Hypothalamus (tissue), 51 donors: ENCODE data around the gene DTX4.

Experiments used
- DNase-seq, 51 donors: peaks; one replicate each; lab custom pipeline; 2025; lab: John Stamatoyannopoulos, UW

DTX4 gene

DNA sequence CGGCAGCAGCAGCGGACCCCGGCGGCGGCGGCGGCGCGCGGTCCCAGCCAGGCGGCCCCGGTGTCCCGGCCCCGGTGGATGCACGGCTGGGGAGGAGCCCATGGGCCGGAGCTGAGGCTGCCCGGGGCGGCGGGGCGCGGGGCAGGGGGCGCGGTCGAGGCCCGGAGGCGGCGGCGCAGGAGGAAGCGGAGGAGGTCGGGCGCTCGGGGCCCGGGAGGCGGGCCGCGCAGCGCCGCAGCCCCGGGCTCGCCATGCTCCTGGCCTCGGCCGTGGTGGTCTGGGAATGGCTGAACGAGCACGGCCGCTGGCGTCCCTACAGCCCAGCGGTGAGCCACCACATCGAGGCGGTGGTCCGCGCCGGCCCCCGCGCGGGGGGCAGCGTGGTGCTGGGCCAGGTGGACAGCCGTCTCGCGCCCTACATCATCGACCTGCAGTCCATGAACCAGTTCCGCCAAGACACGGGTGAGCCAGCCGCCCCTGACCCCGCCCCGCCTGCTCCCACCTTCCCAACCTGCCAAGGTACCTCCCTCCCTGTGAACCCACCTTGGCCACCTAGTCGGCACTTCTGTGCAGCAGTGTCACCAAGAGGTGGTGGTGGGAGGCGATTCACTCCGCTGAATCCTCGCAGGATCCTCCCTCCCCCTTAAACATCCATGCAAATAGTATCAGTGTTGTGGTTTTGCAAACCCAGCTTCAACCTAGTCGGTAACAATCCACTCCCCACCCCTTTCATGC is 580 bp downstream of the DTX4 start:
- DNase-seq, result peak in 11 of 51 donors; percentile 17 to 76 (median 40)

DNA sequence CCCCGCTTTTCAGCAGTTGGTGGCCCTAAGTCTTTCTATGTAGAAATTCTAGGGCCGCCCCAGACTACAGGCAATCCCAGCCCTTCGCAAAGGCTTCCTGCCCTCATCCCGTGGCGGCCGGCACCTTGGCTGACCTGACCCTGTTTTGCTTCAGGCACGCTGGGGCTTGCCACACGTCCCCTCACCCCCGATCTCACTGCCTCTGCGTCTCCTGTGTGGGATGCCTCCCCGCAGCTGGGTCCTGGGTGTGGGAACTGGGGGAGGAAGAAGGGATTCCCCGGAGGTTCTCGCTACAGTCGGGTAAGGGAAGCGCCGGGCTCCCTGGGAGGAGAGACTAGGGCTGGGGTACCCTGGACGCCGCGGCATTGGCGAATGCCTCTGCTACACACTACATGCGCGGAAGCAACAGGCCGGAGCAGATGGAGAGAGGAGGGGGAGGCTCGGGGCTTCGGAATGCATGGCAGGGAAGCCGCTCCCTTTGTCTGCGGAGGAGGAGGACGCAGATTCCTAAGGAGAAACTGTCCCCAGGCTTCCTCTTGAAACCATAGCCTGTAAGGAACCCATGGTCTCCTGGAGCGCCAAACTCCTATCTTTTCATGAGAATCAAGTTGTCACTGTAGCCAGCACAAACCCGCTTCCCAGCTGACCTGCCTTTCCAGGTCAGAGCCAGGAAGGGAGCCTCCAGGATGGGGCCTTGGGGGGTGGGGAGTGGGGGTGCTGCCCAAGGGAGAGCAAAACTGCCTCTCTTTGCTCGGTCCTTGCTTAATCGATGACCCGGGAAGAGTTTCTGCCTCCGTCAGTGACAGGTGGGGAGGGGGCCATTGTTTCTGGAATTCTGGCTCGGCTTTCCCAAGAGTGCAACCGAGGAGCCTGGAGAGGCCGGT is 1.4 kb downstream of the DTX4 start:
- peak in 31 of 51 donors; percentile 20 to 76 (median 40) for DNase-seq

DNA sequence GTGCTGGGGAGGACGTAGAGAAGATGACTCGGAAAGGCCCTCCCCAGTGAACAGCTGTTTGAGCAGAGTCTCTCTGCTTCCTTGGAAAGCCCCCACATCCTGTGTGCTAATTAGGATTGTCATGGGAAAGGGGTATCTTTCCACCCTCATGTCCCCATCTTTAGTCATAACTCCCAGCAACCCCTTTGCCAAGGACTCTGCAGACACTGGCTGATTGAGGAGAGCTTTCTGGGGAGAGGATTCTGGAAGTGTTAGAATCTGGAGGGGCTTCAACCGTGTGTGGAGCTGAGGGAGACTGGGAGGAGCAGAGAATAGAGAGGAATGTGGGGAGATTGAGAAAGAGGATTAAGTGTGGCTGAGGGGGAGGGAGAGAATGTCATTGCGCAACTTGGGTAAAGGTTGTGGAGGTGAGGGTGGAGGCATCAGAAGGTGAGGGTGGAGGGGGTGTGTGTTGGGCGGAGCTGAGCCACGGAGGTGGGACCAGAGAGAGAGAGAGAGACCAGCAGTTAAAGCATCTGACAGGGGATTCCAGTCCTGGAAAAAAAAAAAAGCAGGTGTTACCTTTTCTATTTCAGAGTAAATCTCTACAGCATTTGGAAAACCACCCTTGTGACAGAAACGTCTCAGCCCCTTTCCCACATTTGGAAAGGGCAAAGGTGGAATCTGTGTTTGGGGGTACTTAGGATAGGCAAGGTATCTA is 2.2 kb downstream of the DTX4 start:
- peak in 1 of 51 donors; percentile 42 for DNase-seq

DNA sequence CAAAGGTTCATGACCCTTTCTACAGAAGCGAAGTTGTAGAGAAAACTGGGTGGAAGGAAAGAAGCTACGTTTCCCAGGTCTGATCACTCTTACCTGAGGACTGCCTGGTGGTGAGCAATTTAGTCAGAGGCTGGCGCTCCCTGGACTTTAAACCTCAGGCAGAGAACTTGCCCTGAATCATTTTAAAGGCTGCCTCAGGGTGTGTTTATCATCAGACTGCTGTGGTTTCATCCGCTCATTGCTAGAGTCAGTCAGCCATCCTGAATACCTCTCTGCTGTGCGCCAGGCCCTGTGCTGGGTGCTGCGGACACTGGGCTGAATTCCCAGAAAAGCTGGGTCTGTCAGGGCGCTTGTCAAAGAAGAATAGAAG is 2.7 kb downstream of the DTX4 start:
- peak in 14 of 51 donors; percentile 15 to 49 (median 25) for DNase-seq

DNA sequence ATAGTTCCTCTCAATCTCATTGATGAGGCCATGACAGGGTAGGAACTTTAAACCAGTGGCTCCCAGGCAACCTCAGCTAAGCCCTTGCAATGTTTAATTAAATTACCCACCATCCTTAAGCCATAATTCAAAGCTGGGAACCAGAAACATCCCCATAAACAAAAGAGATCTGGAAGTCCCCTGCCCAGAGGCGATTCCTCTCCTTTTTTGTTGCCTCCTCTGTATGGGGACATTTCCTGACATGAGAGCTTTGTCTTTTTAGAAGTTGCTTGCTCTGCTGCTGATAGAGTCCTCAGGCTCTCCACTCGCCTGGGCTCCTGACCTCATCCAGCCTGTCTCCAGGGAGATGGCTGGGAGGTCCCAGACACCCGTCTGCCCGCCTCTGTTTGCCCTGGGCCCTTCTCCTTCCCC is 3.2 kb downstream of the DTX4 start:
- DNase-seq, result peak in 22 of 51 donors; percentile 10 to 64 (median 37)

DNA sequence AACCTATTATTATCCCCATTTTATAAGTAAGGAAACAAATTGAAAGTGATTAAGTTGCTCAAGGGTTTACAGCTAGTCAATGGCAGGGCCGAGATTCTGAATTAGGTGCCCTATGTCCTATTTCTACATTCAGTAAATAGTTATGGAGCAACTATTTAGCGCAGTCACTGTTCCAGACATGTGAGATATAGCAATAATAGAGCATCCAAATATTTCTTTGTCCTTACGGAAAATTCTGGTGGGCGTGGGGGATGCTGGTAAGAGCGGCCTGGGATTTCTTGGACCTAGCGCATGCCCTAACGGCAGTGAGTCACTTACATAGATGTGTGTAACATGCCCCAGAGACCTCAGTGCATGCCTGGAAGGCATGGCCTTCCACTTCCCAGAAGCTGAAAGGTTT is 4.4 kb downstream of the DTX4 start:
- no peak for DNase-seq

DNA sequence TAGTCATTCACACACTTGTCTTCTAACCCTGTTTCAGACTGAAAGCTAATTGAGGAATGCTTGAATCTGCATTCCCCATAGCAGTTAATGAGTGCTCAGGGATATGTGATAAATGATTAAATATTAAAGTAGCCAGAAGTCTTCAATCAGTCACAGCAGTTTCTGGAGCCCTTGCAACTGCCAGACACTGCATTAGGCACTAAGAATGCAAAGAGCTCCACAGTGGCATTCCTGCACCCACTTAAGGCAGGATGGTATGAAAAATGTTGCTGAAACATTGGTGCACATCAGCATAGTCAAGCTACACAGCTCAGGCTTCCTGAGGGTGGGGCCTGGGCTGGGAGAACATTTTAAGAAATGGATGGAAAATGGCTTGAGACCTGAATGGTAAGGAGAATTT is 6.5 kb downstream of the DTX4 start:
- DNase-seq, result no peak

DNA sequence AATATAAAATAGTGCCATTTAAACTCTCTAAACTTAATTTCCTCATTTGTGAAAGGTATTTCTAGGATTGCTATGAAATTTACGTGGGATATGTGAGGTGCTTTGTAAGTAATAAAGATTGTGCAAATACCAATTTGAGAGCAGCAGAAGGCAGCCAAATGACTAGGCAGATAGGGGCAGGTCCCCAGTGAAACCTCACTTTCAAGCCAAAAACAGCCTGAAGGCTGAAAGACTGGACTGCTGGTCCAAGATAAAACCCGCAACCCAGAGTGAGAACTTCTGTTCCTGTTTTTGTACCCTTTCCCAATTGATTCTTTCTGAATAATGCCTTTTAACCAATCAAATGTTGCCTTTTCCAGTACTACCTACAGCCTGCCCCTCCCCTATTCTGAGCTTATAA is 7.2 kb downstream of the DTX4 start:
- no peak for DNase-seq

DNA sequence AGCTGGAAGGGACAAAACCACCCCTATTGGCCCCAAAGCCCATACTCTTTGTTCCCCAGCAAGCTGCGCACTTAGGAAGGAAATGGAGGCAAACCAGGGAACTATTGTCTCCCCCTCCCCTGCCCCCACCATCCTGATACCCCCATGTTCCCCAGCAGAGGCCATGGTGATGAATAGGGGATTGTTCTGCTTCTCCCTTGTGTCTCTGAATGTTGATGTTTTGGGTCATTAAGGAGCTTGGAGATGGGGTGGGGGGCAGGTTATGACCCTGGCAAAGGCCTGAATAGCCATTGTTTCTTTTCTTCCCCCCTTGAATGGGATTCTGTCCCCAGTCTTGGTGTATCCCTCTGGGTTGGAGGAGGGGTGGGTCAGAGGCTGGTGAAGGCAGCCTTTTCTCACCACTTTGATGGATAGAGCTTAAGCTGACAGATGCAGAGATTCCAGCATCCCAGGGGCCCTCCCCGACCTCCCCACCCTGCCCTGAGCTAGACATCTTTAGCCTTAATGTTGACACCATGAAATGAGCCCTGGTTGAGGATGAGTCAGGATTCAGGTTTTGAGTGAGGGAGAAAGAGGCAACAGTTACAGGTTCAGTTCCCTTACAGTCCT is 8.3 kb downstream of the DTX4 start:
- DNase-seq, result peak in 14 of 51 donors; percentile 11 to 78 (median 42)

DNA sequence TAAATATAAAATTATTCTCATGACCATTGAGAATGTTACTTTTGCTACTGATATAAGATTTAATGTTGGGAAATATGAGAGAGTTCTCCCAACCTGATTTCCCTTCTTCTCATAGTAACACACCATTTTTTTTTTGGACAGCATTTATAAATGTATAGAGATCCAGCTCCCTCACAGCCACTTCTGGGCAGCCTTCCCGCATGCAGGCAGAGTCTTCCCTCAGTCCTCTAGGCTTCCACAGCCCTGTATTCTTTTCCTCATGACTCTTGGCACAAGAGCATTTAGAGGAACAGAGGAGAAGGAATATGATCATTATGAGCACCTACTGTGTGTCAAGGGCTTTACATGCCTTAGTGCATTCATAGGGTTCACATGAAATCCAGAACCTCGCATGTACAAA is 9.0 kb downstream of the DTX4 start:
- no peak for DNase-seq

DNA sequence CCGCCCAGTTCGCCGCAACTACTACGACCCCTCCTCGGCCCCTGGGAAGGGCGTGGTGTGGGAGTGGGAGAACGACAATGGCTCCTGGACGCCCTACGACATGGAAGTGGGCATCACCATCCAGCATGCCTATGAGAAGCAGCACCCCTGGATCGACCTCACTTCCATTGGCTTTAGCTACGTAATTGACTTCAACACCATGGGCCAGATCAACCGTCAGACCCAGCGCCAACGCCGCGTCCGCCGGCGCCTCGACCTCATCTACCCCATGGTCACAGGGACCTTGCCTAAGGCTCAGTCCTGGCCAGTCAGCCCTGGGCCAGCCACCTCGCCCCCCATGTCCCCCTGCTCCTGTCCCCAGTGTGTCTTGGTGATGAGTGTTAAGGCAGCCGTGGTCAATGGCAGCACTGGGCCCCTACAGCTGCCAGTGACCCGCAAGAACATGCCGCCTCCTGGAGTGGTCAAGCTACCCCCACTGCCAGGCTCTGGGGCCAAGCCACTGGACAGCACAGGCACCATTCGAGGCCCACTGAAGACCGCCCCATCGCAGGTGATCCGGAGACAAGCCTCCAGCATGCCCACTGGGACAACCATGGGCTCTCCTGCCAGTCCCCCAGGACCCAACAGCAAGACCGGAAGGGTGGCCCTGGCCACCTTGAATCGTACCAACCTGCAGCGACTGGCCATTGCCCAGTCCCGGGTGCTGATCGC is 10.0 kb downstream of the DTX4 start:
- DNase-seq, result no peak

DNA sequence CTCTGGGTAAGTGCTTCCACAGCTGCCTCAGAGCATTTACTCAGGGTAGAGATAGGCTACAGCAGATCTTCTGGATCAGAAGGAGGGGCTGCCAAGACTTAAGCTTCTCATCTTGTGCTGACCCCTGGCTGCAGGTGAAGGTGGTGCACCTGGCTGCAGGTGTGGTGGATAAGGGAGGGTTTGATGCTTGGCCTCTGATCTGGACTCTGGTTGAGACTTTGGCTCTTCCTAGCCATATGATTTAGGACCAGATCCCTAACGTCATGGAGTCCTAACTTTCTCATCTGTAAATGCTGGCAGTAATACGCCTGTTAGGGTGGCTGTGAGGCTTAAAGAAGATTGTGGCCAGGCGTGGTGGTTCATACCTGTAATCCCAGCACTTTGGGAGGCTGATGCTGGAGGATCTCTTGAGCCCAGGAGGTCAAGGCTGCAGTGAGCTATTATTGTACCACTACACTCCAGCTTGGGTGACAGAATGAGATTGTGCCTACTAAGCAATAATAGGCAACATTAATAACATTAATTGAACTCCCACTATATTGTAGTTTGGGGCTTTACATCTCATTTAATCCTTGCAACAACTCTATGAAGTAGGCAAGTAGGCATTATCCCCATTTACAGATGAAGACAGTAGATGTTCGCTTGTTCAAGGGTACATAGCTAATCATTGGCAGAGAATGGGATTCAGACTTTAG is 10.7 kb downstream of the DTX4 start:
- no peak for DNase-seq

DNA sequence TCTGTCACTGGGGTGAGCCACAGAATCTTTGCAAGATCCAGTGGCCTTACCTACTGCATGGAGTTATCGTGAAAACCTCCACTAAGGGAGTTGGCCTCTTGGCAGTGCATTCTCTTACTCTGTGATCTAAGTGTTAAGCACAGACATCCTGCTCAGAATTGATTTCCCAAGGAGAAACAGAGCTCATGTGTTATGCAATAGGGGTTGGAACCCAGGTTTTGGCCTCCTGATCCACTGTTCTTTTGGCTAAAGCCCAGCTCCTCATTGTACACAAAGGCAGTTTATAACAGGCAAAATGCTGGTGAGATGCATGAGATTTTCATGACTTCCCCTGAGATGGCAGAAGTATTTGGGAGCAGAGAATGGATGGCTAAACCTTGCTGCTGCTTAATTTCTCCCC is 11.8 kb downstream of the DTX4 start:
- no peak for DNase-seq

DNA sequence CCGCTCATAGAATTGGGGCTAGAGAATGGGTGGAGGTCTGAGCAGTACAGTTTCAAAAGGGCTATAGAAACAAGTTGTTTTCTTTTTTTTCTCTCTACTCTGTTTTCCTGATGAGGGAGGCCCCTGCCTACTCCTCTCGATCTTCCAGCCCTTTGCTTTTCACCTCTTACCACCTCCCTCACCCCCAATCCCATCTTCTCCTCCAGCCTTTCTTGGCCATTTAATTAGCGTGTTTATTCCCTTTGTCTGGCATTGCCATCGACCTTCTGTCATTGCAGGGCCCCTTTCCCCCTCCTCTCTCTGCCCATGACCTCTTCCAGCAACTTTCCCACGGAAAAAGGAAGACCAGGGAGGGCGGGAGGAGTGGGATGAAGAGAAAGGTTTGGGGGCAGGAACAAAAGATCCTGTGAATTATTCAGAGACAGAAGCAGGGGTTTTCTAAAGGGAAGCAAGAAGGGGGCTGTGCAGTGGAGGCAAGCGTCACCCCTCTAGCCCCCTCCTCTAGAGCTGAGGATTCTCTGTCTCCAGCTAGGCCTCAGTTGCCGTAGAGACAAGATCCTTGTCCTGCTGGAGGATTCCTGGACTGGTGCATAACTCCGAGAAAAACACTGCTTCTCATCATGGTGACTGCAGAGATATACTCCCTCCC is 12.9 kb downstream of the DTX4 start:
- peak in 2 of 51 donors; percentile 35 to 38 for DNase-seq

DNA sequence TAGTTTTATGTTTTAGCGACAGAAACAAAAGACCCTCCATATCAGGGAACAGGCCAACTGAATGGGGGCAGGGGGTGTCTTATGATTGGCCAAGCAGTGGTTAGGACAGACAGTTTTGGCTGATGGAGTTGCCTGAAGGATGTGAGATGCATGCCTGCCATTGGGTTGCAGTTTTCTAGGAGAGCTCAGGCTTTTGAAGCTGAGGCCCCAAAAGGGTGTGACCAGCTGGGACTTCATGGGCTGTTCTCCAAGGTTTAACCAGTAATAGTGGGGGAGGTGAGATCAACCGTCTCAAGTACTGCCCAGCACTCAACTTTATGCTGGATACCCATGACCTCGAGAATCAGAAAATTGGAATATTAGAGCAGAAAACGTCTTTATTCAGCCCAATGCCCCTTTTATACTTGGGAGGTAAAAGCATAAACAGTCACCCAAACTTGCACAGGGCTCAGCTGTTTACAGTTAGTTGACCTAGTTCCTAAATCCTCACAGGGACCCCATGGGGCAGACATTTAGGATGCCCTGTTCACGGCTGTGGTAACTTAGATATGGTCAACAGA is 13.5 kb downstream of the DTX4 start:
- DNase-seq, result no peak

DNA sequence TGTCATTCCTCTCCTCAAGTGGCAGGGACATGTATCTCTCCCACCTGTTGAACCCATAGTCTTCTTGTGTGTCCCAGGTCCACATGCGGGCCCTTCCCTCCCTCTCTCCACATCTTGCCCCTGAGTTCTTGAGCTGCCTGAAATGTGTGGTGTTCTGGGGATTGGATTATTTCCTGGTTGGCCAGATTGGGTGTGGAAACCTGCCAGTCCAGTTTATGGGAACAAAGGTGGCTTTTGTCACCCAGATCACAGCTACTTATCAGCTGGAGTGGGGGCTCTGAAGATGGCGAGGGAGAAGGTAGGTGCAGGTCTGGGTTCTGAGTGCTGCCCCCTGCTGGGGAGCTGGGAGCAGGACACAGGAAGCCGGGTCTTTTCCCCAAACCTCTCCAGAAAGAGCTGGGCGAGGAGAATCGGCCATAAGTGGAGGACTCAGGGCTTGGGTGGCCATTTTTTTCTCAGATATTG is 14.2 kb downstream of the DTX4 start:
- DNase-seq, result peak in 23 of 51 donors; percentile 12 to 68 (median 31)

DNA sequence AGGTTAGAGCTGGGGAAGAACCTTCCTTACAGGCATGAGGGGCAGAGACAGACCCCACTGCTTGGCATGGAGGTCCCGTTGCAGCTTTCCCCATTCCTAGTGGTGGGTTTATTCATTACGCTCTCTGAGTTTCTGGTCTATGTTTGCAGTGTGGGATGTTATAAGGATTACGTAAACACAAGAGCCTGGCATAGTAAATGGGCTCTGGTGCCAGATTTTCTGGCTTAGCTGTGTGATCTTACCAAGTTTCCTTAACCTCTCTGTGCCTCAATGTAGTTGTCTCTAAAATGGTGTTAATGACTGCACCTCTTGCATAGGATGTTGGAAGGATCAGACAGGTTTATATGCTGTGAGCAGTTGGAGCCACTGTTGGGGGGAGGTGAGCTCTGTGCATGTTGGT is 15.1 kb downstream of the DTX4 start:
- no peak for DNase-seq

DNA sequence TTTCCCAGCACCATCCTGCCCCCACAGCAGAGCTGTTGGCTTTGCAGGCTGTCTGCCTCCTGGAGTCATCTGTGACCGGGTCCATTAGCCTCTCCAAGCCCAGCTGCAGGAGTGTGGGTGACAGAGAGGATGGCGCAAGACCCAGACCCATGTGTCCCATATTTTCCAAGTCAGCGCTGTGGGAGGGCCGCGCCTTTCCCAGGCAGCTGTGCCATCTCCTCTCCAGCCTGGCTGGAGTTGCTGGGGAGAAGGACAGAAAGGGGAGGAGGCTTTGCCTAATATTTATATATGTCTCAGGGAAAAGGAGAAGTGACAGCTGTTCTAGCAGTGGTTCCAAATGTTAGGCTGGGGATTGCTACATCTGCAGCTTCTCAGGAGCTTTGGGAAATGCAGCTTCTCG is 15.7 kb downstream of the DTX4 start:
- DNase-seq, result peak in 4 of 51 donors; percentile 18 to 28 (median 22)

DNA sequence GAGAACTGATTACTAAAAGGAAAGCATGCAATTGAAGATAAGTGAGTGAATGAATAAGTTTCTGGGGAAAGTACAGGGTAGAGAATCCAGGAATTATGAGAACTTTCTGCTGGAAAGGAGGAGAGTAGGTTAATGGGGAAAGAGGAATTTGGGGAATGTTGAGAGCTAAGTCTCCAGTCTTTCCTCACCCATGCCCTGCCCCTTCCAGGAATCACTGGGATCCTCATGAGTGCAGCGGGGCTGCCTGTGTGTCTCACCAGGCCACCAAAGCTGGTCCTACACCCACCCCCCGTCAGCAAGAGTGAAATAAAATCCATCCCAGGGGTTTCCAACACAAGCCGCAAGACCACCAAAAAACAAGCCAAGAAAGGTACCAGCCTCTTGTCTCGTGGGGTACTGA is 17.0 kb downstream of the DTX4 start:
- DNase-seq, result no peak
